ENCODE results near the gene MRGPRE.

DNA sequence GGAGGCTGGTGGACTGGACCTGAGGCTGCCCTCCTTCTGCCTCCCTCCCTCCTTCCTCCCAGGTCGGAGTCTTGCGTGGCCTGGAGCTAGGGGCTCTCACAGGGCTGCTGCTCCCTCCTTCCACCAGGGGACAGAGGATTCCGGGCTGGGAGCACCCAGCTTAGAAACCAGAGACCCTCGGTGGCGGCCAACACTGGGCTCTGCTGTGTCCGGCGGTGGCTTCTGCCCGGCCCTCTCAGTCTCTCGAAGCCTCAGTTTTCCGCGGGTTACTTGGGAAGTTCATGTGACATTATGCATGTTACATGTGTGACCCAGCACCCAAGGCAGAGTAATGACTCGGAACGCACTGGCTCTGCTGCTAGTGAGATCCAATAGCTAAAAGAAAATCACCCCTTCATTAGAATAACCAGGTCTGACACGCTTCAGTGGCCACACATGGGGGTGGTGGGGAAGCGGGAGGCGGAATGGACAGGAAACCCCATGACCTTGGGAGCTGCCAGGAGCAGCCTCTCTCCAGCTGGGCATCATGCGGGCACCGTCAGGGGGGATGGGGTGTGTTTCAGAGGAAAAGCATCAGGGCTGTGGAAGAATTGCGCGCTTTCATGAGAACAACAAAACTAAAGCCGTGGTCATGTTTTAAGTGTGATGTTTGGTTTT lies 7.7 kb downstream of the MRGPRE start:
- TF ChIP-seq, protein P1, sequence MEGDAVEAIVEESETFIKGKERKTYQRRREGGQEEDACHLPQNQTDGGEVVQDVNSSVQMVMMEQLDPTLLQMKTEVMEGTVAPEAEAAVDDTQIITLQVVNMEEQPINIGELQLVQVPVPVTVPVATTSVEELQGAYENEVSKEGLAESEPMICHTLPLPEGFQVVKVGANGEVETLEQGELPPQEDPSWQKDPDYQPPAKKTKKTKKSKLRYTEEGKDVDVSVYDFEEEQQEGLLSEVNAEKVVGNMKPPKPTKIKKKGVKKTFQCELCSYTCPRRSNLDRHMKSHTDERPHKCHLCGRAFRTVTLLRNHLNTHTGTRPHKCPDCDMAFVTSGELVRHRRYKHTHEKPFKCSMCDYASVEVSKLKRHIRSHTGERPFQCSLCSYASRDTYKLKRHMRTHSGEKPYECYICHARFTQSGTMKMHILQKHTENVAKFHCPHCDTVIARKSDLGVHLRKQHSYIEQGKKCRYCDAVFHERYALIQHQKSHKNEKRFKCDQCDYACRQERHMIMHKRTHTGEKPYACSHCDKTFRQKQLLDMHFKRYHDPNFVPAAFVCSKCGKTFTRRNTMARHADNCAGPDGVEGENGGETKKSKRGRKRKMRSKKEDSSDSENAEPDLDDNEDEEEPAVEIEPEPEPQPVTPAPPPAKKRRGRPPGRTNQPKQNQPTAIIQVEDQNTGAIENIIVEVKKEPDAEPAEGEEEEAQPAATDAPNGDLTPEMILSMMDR (IDR thresholded peaks at IDR 0.05) = no peak
- no peak for TF ChIP-seq POLR2A (IDR thresholded peaks at IDR 0.05)

Measured in right lobe of liver (tissue), 4 donors.